GM12878 (cell line): ENCODE results near the gene IAPP. TPM values are rescaled to one million over a fixed set of nuclear protein-coding genes. Genes with fewer than 3 reads are reported as not detected.

Source experiments
- ATAC-seq: fragments of 200-7000 bp; cut with Tn5 transposase; 3 replicates; pipeline ENCODE4 v1.9.1; 2020; ENCODE audit warnings: mild to moderate bottlenecking, moderate library complexity
- BruUV-seq: library from RNA; stranded (reverse); fragments of 400-500 nt; replicated peaks from 2 replicates; lab custom pipeline; 2021; lab: Mats Ljungman, UMichigan
- CTCF ChIA-PET: fragments of 300-600 bp; sonication (Branson Sonifier 250); formaldehyde crosslinking; extraction: SDS; loops from one replicate; lab custom pipeline; 2021; ENCODE audit warnings: inconsistent platforms; lab: Yijun Ruan, JAX
- POLR2A ChIA-PET: fragments of 350-600 bp; formaldehyde crosslinking; extraction: SDS; loops from one replicate; lab custom pipeline; 2021; ENCODE audit warnings: inconsistent platforms; lab: Charles Lee
- RAD21 ChIA-PET: fragments of 300-600 bp; sonication (Branson Sonifier 250); formaldehyde crosslinking; loops from one replicate; lab custom pipeline; 2023; ENCODE audit warnings: antibody characterized with exemption; ENCODE audit not compliant: unreplicated experiment; lab: Charles Lee
- SMC1A ChIA-PET: fragments of 300-600 bp; sonication (Branson Sonifier 250); formaldehyde crosslinking; loops from one replicate; lab custom pipeline; 2023; ENCODE audit not compliant: unreplicated experiment, uncharacterized antibody; lab: Charles Lee
- DNase-seq: peaks from one replicate; pipeline ENCODE4 v3.0.0-alpha.2; 2011; ENCODE audit warnings: low read depth, low spot score
- FAIRE-seq: peaks from 3 replicates; lab custom pipeline; 2011; peaks lifted over from hg19 to GRCh38; lab: Jason Lieb, UNC
- H2AFZ ChIP-seq: 2 replicates; pipeline ENCODE4 v1.6.0; 2011; ENCODE audit warnings: low read depth, low read length, control low read depth; ENCODE audit not compliant: control insufficient read depth
- H3K27ac ChIP-seq: 2 replicates; pipeline ENCODE4 v1.5.1; 2011; ENCODE audit warnings: control low read depth; ENCODE audit not compliant: control insufficient read depth, insufficient read depth
- H3K27me3 ChIP-seq, 2 experiments: replicated peaks in 1 of 2; 2 replicates each; pipeline versions ENCODE4 v1.6.0 to v1.6.1; 2011; ENCODE audit warnings: low read length in 1 of 2; ENCODE audit not compliant: control insufficient read depth in 2 of 2, insufficient read depth in 2 of 2
- H3K36me3 ChIP-seq, 2 experiments: 2 replicates each; pipeline ENCODE4 v1.5.1; 2011; ENCODE audit warnings: low read length in 1 of 2; ENCODE audit not compliant: control insufficient read depth in 2 of 2, insufficient read depth in 2 of 2
- H3K4me1 ChIP-seq: 2 replicates; pipeline ENCODE4 v1.6.1; 2011; ENCODE audit warnings: mild to moderate bottlenecking, low read length, moderate library complexity, mixed read lengths; ENCODE audit not compliant: control insufficient read depth, insufficient read depth
- H3K4me2 ChIP-seq: 2 replicates; pipeline ENCODE4 v1.6.0; 2011; ENCODE audit warnings: control low read depth; ENCODE audit not compliant: control insufficient read depth, insufficient read depth
- H3K4me3 ChIP-seq: fragments of 200-600 bp; sonication (generic); 2 replicates; pipeline ENCODE4 v1.5.1; 2016
- H3K79me2 ChIP-seq: 2 replicates; pipeline ENCODE4 v1.6.0; 2011; ENCODE audit warnings: low read length; ENCODE audit not compliant: control insufficient read depth, insufficient read depth
- H3K9ac ChIP-seq: 2 replicates; pipeline ENCODE4 v1.8.0; 2011; ENCODE audit warnings: low read length, control low read depth, mixed read lengths; ENCODE audit not compliant: control insufficient read depth, insufficient read depth
- H3K9me3 ChIP-seq: replicated peaks from 3 replicates; pipeline ENCODE4 v1.5.1; 2011; ENCODE audit warnings: mild to moderate bottlenecking, low read length; ENCODE audit not compliant: control insufficient read depth, insufficient read depth
- H4K20me1 ChIP-seq: 2 replicates; pipeline ENCODE4 v1.6.0; 2011; ENCODE audit not compliant: control insufficient read depth, insufficient read depth
- BHLHE40 ChIP-seq, 2 experiments: fragments of 450-650 bp in 1 of 2; IDR thresholded peaks; 2 replicates each; pipeline ENCODE4 v1.6.1; 2011 to 2017; ENCODE audit warnings: low read depth in 2 of 2, borderline replicate concordance in 1 of 2, improper control_type of control experiment in 1 of 2, low read length in 1 of 2, mild to moderate bottlenecking in 1 of 2
- BMI1 ChIP-seq: fragments of 450-650 bp; IDR thresholded peaks from 2 replicates; pipeline ENCODE4 v1.6.1; 2016; ENCODE audit warnings: mild to moderate bottlenecking, moderate library complexity, borderline replicate concordance
- CBX5 ChIP-seq: sonication (generic); IDR thresholded peaks from 2 replicates; pipeline ENCODE4 v1.6.1; 2016; ENCODE audit warnings: low read depth, moderate library complexity, mild to moderate bottlenecking, inconsistent platforms
- ETV6 ChIP-seq, 2 experiments: fragments of 450-650 bp in 1 of 2; IDR thresholded peaks in 1 of 2; conservative IDR thresholded peaks in 1 of 2; 2 replicates each; pipeline ENCODE4 v1.6.1; 2014; ENCODE audit warnings: antibody characterized with exemption in 1 of 2, borderline replicate concordance in 1 of 2, low read depth in 1 of 2, mild to moderate bottlenecking in 1 of 2, moderate library complexity in 1 of 2
- FOS ChIP-seq: IDR thresholded peaks from 3 replicates; pipeline ENCODE4 v1.6.1; 2011; ENCODE audit warnings: borderline replicate concordance; ENCODE audit not compliant: insufficient read length; ENCODE audit errors: extremely low read depth
- LARP7 ChIP-seq: fragments of 450-650 bp; IDR thresholded peaks from 2 replicates; pipeline ENCODE4 v1.6.1; 2017; ENCODE audit warnings: mild to moderate bottlenecking
- MEF2B ChIP-seq: fragments of 450-650 bp; IDR thresholded peaks from 2 replicates; pipeline ENCODE4 v1.6.1; 2018; ENCODE audit warnings: mild to moderate bottlenecking, moderate library complexity; ENCODE audit not compliant: partially characterized antibody, poor library complexity, severe bottlenecking
- MTA3 ChIP-seq: IDR thresholded peaks from 2 replicates; pipeline ENCODE4 v1.6.1; 2012; ENCODE audit warnings: low read length, inconsistent platforms, borderline replicate concordance
- MYB ChIP-seq: fragments of 150-350 bp; IDR thresholded peaks from 2 replicates; pipeline ENCODE4 v1.6.1; 2014; ENCODE audit warnings: mild to moderate bottlenecking, low read depth, low read length, borderline replicate concordance
- NFYA ChIP-seq: IDR thresholded peaks from 2 replicates; pipeline ENCODE4 v1.6.1; 2011; ENCODE audit warnings: low read depth, mild to moderate bottlenecking, low read length, improper control_type of control experiment, borderline replicate concordance
- NR2F1 ChIP-seq: fragments of 450-650 bp; conservative IDR thresholded peaks from 2 replicates; pipeline ENCODE4 v1.6.1; 2017; ENCODE audit warnings: mild to moderate bottlenecking
- NRF1 ChIP-seq: conservative IDR thresholded peaks from 2 replicates; pipeline ENCODE4 v1.6.1; 2011; ENCODE audit warnings: mild to moderate bottlenecking, low read depth, low read length, improper control_type of control experiment
- POU2F2 ChIP-seq: IDR thresholded peaks from 3 replicates; pipeline ENCODE4 v1.6.1; 2011; ENCODE audit warnings: low read depth, mild to moderate bottlenecking, low read length, borderline replicate concordance
- USF2 ChIP-seq: IDR thresholded peaks from 2 replicates; pipeline ENCODE4 v1.6.1; 2011; ENCODE audit warnings: low read depth, low read length, improper control_type of control experiment, borderline replicate concordance
- ZBED1 ChIP-seq: IDR thresholded peaks from 2 replicates; pipeline ENCODE4 v1.6.1; 2016; ENCODE audit warnings: borderline replicate concordance
- WGBS: methylation state at CpG from one replicate; pipeline ENCODE4 v1.1.6; 2016; ENCODE audit warnings: low lambda C conversion rate; ENCODE audit not compliant: insufficient replicate concordance, insufficient coverage; ENCODE audit errors: missing lambda C conversion rate; 5-methylcytosine and 5-hydroxymethylcytosine counted together
- in situ Hi-C: fragments of 300-500 bp; cut with MboI; formaldehyde crosslinking; loops from 9 replicates; pipeline ENCODE4 v1.14.3; 2018; ENCODE audit warnings: mixed read lengths
- intact Hi-C: fragments of 100-400 bp; cut with micrococcal nuclease; formaldehyde crosslinking; loops from one replicate; pipeline ENCODE4 v1.14.2; 2022; ENCODE audit not compliant: unreplicated experiment
- polyA plus RNA-seq, 11 experiments: library from polyadenylated mRNA; depleted of rRNA in 4 of 11; unstranded in 6 of 11; stranded (reverse) in 5 of 11; fragments of >200 nt; fragmentation: Nextera tagmentation in 4 of 11; fragmentation: Illumina TruSeq in 1 of 11; extraction: Ambion mirVana in 4 of 11; extraction: Trizol in 1 of 11; gene quantifications; 1 replicate in 1 of 11; 2 replicates in 10 of 11; pipeline versions ENCODE4 v1.2.1 to v1.2.3, GENCODE V29; 2011 to 2016; ENCODE audit warnings: inconsistent platforms in 2 of 11, missing spikeins in 2 of 11, low read depth in 1 of 11
- total RNA-seq, 4 experiments: library from RNA; depleted of rRNA in 3 of 4; stranded (reverse); fragments of >200 nt in 3 of 4; fragmentation: Illumina TruSeq in 1 of 4; extraction: Trizol in 1 of 4; gene quantifications; 2 replicates each; pipeline versions ENCODE4 v1.2.1 to v1.2.3, GENCODE V29; 2013 to 2021
- TF ChIP-seq, protein P1 (sequence below): fragments of 150-350 bp; IDR thresholded peaks from 2 replicates; pipeline ENCODE4 v1.6.1; 2014; ENCODE audit warnings: mild to moderate bottlenecking, low read depth, low read length

The IAPP gene
- total and polyA plus RNA-seq, 10 of the 15 experiments (the other 5 are each of a cell fraction or from before 2014, with no cell fraction given): not detected

GRCh38 chr12:21413369-21414277 lies 40.9 kb downstream of the IAPP start:
- POLR2A ChIA-PET: no interaction called here
- no peak overlapping the region for H3K4me2 ChIP-seq
- no peaks in the 10 kb centered on the region for H3K4me1 ChIP-seq
- ATAC-seq (no peak), FAIRE-seq (no peak)
- SMC1A ChIA-PET: no interaction called here
- H3K27ac ChIP-seq: no peak overlapping the region
- no peaks in the 10 kb centered on the region for H3K9me3 ChIP-seq
- intact Hi-C loops: no loop called here
- in situ Hi-C loops: no loop called here
- H4K20me1 ChIP-seq: no peaks in the 10 kb centered on the region
- H3K27me3 ChIP-seq: no peaks in the 10 kb centered on the region
- no peaks in the 10 kb centered on the region for H3K36me3 ChIP-seq
- H3K9ac ChIP-seq: no peak overlapping the region
- H3K79me2 ChIP-seq: no peaks in the 10 kb centered on the region
- 59% methylated on average over 16 of the region's 16 CpGs for WGBS
- H3K4me3 ChIP-seq: no peak overlapping the region
- BruUV-seq: no TSS peak
- TF ChIP-seq BMI1 (no peak), BHLHE40 (IDR thresholded peaks at IDR 0.05; ENCODE audit: borderline replicate concordance in 1 of 2, low read depth in 2 of 2, low read length in 1 of 2) (no peak), MEF2B (no peak), USF2 (no peak), NR2F1 (no peak), CBX5 (no peak), POU2F2 (no peak), MYB (no peak), FOS (no peak), MTA3 (no peak), LARP7 (no peak), NFYA (no peak), NRF1 (no peak), ETV6 (conservative IDR thresholded peaks at IDR 0.05 in 1 of 2, IDR thresholded peaks at IDR 0.05 in 1 of 2; ENCODE audit: borderline replicate concordance in 1 of 2, low read depth in 1 of 2) (no peak), ZBED1 (no peak)
- TF ChIP-seq, protein P1, sequence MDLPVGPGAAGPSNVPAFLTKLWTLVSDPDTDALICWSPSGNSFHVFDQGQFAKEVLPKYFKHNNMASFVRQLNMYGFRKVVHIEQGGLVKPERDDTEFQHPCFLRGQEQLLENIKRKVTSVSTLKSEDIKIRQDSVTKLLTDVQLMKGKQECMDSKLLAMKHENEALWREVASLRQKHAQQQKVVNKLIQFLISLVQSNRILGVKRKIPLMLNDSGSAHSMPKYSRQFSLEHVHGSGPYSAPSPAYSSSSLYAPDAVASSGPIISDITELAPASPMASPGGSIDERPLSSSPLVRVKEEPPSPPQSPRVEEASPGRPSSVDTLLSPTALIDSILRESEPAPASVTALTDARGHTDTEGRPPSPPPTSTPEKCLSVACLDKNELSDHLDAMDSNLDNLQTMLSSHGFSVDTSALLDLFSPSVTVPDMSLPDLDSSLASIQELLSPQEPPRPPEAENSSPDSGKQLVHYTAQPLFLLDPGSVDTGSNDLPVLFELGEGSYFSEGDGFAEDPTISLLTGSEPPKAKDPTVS: no peak
- TF ChIP-seq, all 136 proteins: peak for 0
- no peak for DNase-seq
- ChIA-PET RAD21 (no interaction called here), CTCF (no interaction called here)
- no peak overlapping the region for H2AFZ ChIP-seq
